Hematopoietic multipotent progenitor cell treated with erythropoietin and hydrocortisone succinate and interleukin-3 and kit ligand, for 4 days (in vitro differentiated cells): ENCODE data around the gene GPR12.
"Not testable (repeated sequence)": the region's sequence is repeated elsewhere in the genome, so short reads cannot be mapped to it uniquely, and the experiment has no call there.

ENCODE experiments used
- DNase-seq: peaks from one replicate; pipeline ENCODE4 v3.0.0-alpha.2; 2015

Gene GPR12

DNA sequence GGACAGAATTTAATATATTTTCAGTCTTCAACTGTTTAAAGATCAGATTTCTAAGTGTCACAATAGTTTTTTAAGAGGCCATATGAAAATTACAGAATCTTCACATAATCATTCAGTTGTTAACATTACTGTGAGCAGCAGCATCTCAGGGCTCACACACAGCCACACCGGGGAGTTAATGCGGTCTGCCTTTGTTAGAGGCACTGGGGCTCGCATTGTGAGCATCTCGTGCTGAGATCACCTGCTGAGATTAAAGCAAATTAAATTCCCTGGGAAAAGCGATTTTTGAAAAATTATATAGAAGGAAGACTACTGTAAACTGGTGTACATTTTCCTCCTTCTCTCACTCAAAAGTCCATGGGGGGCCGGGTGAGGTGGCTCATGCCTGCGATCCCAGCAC is 16.6 kb downstream of the GPR12 start:
- no peak for DNase-seq

DNA sequence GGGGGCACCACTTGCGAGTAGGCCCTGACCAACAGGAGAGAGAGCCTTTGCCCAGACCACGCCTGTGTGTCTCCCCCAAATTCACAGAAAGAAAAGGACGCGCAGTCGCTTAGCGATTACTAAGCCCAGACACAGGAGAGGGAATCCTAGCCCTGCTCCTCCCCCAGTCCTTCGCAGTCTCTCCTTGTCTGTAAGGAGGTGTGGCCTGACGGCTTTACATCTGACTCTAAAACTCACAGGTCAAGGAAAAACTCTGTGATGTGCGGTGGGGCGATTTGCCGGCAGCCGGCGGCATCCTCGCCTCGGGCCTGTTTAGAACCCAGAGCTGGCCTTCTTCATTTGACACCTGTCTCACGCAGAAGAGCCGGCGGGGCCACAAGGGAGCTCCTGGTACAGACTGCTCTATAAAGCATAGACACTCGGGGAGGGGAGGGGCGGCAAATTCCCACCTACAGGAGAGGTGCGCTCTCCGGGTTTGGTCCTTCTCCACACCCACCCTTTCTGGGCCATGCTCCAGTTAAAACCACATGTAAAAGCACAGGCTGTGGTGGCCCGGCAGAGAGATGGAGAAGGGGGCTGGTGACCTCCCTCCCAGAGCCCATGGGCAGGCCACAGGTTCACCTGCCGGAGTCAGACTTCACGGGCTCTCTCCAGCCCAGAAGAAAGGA is 17.8 kb downstream of the GPR12 start:
- no peak for DNase-seq

DNA sequence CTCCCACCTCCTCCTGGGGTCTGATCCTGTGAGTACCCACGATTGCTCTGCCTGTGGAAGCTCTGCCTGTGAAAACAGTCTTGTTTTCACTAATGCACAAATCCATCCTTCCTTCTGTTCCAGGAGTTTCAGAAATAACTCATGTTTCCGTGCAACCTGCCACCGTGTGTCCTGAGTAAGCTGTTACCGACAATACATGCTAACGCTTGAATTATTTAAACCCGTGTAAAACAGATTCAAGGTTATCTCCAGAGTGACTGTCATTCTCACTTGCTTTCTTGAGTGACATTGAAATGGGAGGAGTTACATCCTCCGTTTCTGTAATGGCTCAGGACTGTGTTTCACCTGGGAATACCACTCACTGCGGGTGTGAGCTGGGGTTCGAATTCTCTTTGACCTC is 24.9 kb downstream of the GPR12 start:
- no peak for DNase-seq

DNA sequence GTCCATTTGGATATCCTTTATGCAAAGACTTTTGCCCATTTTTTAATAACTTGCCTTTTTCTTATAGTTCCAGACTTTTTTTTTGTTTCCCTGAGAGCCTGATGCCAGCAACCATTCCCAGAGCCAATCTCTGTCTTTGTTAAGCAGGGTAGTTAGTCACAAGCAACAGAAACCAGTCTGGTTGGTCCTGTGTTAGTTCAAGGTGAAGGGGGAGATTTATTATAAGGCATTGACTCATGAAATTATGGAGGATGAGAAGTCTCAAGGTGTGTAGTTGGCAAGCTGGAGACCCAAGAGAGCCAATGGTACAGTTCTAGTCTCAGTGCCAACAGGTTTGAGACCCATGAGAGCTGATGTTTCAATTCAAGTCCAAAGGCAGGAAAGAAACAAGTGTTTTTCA is 33.0 kb downstream of the GPR12 start:
- DNase-seq, result no peak

DNA sequence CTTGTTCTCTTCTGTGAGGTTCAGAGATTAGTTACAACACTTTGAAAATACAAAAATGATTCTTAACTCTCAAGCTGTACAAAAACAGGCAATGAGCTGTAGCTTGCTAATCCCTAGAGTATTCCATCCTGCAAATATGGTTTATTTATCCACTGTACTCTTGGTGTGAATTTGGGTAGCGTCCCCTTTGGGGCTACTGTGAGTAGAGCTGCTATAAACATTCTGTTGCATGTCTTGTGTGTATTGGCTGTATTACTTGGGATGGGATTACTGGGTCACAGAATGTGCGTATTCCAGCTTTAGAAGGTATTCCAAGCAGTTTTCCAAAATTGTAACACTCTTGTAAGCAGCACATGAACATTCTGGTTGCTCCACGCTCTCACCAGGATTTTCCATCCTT is 33.5 kb downstream of the GPR12 start:
- DNase-seq, result no peak

DNA sequence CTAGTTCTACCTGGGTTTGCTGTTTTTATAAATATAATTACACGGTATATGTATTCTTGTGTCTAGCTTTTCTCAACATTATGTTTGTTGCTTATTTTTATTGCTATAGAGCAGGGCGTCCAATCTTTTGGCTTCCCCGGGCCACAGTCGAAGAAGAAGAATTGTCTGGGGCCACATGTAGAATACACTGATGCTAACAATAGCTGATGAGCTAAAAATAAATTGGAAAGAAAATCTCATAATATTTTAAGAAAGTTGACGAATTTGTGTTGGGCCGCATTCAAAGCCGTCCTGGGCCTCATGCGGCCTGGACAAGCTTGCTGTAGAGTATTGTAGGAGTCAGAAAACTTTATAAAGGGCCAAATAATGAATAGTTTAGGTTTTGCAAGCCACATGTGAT is 33.9 kb downstream of the GPR12 start:
- DNase-seq, result no peak

DNA sequence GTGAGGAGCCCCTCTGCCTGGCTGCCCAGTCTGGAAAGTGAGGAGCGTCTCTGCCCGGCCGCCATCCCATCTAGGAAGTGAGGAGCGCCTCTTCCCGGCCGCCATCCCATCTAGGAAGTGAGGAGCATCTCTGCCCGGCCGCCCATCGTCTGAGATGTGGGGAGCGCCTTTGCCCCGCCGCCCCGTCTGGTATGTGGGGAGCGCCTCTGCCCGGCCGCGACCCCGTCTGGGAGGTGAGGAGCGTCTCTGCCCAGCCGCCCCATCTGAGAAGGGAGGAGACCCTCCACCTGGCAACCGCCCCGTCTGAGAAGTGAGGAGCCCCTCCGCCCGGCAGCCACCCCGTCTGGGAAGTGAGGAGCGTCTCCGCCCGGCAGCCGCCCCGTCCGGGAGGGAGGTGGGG is 37.0 kb downstream of the GPR12 start:
- not testable (repeated sequence) for DNase-seq

DNA sequence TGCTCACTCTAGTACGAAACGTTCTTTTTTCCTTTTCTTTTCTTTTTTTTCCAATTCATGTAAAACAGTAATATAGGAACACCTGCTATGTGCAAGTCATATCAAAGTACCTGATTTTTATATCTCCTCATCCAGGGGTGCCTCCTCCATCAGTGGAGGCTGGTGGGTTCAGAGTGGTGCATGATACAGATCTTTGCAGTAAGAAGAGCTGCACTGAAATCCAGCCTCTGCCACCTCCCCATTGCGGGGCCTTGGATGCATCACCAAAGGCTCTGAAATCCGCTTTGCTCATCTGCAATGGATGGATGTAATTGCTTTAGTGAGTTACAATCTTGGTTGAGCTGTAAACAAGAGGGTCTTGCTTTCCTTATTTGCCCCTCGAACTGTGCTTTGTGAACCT is 38.3 kb downstream of the GPR12 start:
- DNase-seq, result no peak

DNA sequence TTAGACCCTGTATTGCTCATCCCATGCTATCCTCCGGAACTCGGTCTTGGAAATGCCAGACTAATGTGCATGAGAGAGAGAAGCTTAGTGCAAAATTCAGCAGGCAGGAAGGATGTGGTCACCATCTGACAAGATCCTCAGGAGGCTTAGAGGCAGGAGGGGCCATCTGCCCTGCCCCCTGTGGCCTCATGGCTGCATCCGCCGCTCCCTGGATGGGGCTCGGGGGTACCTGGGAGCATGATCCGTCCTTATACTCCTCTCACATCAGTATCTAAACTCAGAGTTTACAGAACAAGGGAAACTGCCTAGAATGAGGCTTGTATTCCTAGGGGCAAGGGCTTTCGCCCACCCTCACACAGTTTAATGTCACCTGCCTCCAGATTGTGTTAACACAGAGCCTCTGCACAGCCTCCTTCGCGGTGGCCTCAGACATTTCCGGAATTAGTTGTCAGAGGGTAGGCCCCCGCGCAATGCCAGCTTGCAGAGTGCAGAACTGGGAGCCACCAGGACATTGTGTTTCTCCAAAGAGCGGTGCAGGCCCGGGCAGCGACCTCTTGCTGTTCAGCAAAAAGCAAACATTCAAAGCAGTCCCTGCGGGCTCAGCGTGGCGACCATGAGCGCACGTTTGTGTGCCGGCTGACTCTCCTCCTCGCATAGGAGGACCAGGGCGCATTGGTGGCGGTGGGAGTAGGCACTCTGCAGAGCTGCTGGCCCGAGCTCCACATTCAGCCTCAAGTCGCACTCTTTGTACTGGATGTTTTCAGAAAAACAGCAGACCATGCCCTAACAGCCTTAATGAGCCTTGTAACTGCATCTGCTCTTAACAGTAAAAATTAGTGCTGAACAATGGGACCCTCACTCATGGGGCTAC is 39.1 kb downstream of the GPR12 start:
- DNase-seq, result peak; percentile 86

DNA sequence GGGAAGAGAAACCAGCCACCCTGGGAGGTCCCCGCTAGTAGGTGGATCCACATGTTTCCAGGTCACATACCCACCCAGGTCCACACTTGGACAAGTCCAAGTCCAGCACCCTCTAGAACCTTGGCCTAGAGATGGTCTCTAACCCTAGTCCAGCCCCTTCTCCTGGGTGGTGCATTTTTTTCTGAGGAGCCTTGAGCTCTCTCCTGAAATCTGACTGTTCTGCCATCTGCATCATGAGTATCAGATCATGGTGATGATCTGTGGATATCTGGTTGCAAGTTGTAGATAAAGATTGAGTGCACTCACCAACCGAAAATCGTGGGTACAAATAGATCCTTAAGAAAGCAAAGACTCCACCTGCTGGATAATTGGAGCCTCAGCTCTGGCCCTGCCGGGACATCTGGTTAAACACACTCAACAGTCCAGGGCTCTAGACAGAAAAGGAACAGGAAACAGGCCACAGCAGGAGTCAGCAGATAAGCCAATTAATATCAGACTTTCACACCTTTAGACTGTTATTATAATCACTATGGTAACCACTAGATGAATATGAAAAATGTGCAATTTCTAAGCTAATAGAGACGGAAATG is 41.1 kb downstream of the GPR12 start:
- peak; percentile 92 for DNase-seq

DNA sequence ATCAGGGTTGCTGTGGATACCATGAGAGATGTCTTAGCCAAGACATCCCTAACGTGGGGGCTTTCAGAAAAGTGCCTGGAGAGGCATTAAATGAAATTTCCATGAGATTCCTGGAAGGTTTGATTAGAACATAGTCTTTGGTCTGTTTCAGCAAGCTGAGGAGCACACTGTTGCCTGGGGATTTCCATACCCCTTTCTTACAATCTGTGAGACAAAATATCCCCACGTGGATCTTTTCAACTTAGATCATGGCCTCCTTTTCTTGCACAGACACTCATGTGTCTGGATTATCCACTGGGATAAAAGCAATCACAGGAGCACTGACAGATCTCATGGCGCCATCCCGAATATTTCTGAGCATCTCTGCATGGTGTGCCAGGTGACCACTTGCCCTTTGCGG is 41.7 kb downstream of the GPR12 start:
- DNase-seq, result no peak

DNA sequence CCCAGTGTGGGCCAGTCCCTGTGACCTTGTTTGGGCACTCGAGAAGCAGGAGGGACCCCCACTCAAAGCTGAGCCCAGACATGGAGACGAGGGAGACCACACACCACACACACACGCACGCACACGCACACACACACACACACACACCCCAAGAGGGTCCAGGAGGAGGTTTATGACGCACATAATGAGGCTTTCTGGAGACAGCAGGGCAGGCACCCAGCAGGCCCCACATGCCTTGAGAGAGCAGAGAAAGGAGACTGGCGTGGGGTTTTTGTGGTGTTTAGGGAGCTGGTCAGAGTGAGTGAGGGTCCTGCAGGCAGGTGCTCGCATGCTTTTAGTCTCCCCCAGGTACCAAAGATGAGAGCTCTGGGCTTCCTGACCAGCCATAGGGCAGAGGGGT is 42.4 kb downstream of the GPR12 start:
- DNase-seq, result no peak

DNA sequence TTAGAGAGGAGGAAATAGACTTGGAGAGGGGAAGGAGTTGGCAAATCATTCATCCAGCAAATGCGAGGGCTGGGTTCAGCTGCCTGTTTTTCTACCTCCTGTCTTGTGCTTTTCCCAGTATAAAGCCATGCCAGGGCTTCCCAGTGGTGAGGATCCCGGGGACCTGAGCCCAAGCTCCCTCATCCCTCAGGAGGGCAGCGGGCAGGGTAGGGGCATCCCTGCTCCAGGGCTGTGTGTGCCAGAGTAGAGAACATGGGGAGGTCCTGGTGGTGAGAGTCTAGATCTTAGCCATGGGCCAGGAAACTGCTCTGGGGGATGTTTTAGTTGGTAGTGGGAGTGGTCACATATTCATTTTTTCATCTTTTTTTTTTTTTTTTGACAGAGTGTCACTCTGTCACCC is 43.6 kb downstream of the GPR12 start:
- DNase-seq, result no peak

DNA sequence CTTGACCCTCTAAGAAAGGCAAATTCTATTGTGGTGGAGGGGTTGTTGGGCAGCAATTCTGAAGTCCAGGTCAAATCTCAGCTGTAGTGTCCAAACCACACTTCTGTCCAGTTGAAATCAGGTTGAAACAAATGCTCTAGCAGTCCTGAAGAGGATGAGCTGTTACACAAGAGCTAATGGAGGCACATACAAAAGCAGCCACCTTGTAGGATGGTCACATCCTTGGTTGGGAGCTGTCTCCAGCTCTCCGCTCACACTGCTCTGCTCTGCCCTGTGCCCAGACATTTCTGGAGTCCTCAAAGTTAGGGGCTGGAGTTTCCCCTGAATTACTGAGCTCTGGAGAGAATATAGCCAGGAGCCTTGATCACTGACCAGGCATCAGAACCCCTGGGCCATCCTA is 47.2 kb downstream of the GPR12 start:
- no peak for DNase-seq

DNA sequence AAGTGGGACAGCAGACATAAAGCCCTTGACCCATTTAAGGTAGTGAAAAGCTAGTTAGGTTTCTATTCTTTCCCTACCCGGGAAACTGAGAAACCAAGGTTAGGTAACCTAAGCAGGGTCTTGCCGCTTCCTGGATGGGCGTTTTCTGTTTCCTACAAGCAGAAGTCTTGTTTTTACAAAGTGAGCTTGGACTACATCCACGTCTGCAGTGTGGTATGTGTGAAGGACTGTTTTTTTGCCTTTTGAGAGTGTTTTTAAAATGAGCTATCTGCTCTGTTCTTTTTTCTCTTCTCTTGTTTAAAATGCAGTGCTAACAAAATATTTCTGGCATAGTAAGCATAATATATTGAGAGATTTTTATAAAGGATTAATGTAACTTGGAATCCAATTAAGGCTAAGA is 49.4 kb downstream of the GPR12 start:
- no peak for DNase-seq

DNA sequence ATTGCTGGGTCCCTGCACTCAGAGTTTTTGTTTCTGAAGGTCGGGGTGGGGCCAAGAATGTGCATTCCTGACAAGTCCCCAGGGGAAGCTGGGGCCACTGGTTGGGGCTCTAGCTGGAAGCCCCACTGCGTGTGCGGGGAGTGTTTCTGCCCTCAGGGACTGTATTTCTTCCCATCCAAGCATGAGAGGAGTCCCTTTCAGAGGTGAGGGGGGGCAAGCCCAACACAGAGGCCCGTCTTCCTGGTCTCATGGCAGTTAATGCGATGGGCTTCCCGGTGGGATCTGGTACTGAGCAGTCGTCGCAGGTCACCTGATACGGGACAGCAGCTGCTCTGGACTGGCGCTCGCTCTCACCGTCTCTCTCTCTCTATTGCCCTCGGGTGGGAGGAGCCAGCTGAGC is 50.4 kb downstream of the GPR12 start:
- no peak for DNase-seq

DNA sequence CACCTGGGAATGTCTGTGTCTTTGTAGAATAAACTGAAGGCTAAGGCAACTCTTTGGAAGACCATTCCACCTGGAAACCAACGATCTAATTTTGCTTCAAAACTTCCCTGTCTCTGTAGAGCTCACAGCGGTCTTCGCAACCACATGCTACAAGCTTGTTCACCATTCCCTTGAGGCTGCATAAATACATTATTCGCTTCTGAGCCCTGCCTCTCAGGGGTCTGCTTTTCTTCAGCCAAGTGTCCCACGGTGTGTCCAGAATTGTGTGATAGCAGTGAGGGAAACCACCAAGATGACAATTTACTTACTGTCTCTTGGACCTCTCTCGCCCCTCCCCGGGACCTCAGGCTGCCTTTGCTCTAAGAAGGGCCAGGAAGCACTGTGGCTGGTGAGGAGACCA is 51.1 kb downstream of the GPR12 start:
- DNase-seq, result no peak

DNA sequence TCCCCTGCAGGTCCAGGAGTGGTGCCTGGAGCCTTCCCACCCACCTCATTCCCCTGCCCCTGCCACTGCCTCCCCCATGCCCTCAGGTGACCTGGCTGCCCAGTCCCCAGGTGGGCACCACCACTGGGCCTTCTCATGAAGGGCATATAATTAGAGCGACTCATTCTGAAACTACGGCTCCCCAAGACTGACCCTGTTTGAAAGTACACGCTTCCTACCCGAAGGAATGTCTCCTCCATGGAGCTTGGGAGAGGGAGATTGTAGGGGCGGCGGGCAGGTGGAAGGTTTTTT is 52.6 kb downstream of the GPR12 start:
- no peak for DNase-seq

DNA sequence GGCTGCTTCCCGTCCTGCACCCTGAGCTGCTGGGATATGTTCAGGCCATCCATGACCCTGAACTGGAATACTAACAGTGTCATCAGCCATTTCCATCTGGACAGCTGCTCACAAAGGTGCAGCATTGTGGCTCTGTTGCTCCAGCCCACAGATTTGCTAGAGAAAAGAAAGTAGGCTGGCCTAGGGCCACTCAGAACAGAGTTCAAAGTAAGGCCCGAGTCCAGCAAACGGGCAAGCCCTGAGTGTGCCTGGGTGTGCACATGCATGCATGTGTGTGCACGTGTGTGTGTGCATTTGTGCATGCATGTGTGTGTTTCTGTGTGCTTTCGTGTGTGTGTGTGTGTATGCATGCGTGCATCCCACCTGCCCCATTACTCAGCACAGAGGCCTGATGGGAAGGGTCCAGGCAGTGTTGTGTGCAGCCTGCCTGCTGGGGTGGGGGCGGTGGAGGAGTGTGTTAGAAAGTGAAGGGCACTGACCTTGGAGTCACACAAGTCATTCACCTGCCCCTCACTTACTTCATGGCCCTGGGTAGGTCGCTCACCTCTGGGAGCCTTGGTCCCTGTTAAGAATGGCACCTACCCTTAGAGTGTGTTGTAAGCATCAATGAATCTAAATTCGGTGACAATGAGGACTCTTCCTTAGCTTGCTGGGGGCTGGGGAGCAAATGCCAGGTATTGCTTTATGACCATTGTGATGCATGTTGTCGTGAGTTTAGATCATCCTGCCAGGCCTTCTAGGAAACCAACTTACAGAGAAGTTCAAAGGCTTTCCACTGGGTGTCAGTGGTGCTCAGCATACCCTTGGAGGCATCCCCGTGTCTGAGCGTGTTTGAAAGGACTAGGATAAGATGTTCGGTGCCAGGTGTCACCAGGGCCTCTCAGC is 53.2 kb downstream of the GPR12 start:
- peak; percentile 84 for DNase-seq

DNA sequence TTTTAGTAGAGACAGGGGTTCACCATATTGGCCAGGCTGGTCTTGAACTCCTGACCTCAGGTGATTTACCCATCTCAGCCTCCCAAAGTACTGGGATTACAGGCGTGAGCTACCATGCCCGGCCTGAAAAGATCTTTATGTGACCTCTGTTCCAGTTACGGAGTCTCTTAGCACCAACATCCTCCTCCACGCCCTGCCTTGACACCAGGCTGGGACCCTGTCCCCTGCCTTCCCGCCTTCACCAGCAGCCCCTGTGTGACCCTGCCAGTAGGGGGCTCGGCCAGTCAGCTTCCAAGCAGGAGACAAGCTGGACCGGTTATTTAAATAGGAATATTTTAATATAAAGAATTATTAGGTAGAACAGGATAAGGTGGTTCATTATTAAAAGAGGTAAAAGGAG is 54.2 kb downstream of the GPR12 start:
- DNase-seq, result no peak

DNA sequence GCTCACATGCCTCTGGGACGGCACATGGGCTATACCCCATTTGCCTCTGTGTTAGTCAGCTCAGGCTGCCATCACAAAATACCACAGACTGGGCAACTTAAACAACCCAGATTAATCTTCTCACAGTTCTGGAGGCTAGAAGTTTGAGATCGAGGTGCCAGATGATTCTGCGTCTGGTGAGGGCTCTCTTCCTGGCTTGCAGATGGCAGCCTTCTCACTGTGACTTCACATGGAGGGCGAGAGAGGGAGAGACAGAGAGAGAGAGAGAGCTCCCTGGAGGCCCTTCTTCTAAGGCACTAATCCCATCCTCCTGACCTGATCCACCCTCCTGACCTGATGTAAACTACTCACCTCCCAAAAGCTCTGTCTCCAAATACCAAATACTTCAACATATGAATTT is 55.0 kb downstream of the GPR12 start:
- no peak for DNase-seq
